NCI-H82 treated with DMSO at 0.1 percent for 48 hours (cell line): ENCODE data around the gene ARRDC2.
A peak's percentile ranks its signal among the peaks of the same experiment; 100 is the strongest.
"Not testable (repeated sequence)": the region's sequence is repeated elsewhere in the genome, so short reads cannot be mapped to it uniquely, and the experiment has no call there.

Experiments
- DNase-seq: peaks from one replicate; lab custom pipeline; 2025; ENCODE audit not compliant: unreplicated experiment; lab: John Stamatoyannopoulos, UW

ARRDC2 gene

DNA sequence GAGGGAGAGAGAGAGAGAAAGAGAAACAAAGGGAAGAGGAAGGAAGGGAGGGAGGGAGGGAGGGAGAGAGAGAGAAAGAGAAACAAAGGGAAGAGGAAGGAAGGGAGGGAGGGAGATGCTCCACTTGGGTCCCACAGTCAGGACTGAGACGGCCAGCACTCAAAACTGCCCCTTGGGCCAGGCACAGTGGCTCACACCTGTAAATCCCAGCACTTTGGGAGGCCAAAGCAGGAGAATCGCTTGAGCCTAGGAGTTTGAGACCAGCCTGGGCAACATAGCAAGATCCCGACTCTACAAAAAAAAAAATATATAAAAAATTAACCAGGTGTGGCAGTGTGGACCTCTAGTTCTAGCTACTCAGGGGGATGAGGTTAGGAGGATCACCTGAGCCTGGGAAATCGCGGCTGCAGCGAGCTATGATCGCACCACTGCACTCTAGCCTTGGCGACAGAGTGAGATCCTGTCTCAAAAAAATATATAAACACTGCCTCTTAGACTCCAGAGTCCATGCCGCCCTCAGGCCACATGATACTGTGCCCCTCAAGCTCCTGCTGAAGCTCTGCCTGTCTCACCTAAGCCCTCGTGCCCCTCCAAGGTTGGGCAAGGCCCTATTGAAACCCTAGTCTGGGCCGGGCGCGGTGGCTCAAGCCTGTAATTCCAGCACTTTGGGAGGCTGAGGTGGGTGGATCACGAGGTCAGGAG lies 8.4 kb downstream of the ARRDC2 start:
- DNase-seq, result no peak

DNA sequence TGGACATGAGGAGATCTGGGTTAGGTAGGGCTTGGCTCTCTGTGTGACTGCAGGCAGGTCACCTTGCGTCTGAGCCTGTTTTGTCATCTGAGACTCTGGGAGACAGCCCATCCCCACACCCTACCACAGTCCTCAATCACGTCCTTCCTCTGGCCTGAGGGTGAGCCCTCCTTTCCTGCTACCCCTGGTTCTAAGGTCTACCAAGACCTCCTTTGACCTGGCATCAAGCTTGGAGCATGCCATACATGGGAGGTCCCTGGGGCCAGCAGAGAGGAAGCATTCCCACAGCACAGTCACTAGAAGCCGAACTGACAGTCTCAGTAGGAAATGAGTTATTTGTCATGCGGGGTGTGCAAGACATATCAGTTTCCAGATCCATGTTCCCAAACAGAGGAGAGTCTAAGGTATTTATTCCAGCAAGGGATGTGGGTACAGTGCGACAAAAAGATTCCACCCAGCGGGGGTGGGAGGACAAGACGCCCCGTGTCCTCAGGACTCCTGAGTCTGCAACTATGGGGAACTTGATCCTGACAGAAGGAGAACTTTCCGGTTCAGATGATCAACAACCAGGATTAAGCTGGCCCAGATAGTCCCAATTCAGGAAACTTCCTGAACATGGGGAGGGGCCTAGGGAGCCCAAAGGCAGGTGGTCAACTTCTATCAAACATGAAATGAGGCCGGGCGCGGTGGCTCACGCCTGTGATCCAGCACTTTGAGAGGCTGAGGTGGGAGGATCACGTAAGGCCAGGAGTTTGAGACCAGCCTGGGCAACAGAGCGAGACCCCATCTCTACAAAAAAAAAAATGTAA lies 9.5 kb downstream of the ARRDC2 start:
- no peak for DNase-seq

- DNase-seq, result no peak
Measured at GRCh38 chr19:18020212-18021085, 12.5 kb downstream of the ARRDC2 start.

DNA sequence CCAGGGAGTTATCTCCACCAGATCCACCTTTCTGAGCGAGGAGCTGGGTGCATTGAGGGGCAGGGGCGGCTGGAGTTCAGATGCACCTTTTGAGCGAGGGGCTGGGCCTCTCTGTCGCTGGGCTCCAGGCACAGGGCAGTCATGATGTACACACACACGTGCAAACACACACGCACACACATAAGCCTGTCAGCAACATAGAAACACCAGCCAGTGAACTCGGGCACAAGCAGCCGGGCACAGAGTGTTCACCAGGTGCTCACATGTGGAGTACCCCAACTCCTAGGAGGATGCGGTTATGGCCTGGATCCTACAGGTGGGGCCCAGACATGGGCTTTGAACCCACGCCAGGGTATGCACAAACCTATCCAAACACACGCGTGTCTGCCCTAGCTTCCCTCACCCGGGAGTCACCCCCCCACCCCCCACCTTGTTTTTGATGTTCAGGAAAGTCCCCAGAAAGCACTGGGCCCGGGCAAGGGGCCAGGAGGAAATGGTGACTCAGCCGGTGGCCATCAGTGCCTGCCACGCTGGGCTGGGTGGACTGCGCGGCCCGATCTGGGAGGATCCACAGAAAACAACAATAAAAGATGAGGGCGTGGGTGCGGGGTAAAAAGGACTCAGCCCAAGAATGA lies 13.3 kb downstream of the ARRDC2 start:
- DNase-seq, result no peak

DNA sequence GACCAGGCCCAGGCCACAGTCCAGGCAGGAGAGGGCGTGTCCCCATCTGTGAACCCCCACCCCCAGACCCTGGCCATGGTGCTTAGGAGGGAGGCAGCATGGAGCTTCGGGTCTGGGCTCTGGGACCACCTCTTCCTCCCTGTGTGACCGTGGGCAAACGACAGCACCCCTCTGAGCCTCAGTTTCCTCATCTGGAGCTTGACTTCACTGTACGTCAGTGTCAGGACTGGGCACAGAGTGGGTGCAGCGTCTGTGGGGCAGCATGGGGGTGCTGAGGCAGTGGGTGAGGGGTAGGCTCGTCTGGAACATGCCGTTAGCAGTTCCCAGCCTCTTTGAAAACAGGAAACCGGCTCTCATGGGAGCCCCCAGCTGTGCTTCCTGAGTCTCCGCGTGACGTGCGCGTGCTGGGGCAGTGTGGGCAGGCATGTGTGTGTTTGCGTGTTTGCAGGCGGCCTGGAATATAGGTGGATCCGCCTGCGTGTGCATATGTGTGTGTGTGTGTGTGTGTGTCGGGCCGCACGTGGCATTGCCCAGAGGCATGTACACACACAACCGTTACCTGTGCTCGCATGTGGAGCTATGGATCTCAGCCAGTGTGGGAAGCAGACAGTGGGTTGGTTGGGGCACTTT lies 15.8 kb downstream of the ARRDC2 start:
- no peak for DNase-seq

DNA sequence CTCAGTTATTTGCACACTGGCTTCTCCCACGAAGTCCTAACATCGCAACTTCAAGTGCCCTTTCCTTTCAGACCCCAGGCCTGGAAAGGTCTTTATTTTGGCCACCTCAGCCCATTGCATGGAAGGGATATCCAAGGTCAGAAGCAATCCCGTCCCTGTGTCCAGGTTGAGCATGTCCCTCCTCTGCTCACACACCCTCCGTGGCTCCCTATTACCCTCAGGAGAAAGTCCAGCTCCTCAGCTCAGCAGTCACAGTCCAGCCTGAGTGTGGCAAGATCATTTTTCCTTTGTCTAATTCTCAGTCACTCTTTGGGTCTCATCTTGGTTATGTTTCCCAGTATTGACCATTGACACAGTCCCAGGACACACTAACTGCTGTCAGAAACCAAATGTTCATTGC lies 19.2 kb downstream of the ARRDC2 start:
- DNase-seq, result no peak

DNA sequence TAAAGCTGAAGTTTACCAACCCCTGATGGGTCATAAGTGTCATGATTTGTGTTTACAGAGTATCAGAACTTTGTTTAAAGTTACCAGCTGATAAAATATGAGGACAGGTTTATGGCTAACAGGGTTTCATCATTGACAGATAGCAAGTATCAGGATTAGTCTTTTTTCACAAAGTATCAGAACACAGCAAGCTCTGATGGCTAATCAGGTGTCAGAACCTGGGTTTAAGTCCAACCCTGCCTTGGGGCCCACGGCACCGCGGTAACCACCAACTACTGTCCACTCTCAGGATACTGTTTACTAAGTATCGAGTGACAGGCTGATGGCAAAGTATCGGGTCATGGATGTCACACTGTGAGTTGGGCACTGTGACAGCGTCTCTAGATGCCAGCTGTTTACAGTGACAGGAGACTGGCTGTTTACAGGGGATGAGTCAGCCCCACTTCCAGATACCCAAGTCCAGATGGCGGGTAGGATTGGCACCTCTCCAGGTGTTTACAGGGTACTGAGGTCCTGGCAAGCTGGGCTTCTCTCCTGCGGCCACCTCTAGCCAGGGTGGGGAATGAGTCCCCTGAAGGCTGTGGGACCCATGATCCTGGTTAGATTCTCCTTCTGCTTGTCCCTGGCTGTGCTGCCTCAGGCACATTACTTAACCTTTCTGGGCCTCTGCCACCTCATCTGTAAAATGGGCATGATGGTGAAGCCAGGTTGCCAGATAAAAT lies 21.8 kb downstream of the ARRDC2 start:
- no peak for DNase-seq

GRCh38 chr19:18031401-18031800 lies 23.4 kb downstream of the ARRDC2 start:
- DNase-seq, result not testable (repeated sequence)

GRCh38 chr19:18032102-18032501 lies 24.1 kb downstream of the ARRDC2 start:
- DNase-seq, result not testable (repeated sequence)

- no peak for DNase-seq
Measured at GRCh38 chr19:18041054-18041453, 33.1 kb downstream of the ARRDC2 start.

DNA sequence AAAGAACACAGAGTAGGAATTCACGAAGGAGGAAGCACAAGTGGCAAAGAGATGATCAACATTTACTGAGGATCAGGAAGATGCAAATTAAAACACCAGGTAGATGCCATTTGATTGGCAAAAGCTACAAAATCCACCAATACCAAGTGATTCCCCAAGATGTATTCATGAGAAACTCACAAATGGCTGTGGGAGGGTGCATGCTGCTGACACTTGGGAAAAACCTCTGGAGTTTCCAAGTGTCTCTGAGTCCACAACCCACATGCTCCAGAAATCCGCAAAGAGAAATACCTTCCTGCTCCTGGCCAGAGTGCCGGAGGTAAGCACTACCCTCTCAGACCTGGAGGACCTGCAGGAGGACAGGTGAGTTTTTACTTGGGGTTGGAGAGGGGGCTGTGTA lies 35.7 kb downstream of the ARRDC2 start:
- DNase-seq, result no peak

DNA sequence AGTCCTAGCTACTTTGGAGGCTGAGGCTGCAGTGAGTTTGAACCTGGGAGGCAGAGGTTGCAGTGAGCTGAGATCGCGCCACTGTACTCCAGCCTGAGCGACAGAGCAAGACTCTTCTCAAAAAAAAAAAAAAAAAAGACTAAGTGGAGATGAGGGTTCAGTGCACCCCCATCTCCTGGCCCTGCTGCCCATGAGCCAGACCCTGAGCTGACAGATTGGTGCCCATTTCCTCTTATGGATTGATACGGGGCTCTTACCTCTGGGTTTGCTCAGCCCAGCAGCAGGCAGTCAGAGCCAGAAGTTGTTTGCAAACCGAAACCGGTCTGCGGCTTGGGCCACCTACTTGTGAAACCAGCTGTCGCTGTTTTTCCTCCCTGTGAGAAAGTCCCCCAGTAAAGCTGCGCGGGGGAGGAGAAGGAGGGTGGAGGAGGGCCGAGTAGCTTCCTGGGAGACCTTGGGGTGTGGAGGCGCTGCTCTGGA lies 36.9 kb downstream of the ARRDC2 start:
- DNase-seq, result peak; percentile 92

DNA sequence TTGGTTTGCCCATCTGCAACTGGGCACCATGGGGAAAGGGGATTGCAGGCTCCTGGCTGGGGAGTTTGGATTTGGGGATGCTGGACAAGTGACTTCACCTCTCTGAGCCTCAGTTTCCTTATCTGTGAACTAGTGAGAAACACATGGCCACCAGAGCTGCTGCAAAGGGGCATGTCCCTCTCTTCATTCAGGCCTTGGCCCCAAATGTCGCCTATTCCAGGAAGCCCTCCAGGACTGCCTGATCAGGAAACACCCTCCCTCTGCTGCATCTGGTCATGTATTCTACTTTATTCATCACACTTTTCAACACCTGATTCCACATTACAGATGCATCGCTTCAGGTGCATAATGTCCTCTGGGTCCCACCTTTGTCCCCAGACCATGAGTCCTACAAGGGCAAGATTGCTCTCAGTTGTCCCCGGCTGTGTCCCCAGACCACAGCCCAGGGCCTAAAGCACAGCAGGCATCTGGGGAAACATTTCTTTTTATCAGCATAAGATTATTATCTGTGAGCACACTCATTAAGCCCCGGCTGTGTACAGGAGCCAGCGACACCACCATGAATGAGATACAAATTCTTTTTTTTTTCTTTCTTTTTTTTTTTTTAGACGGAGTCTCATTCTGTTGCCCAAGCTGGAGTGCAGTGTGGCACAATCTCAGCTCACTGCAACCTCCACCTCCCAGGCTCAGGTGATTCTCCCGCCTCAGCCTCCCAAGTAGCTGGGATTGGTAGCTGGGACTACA lies 37.5 kb downstream of the ARRDC2 start:
- no peak for DNase-seq

GRCh38 chr19:18046059-18046718 lies 38.2 kb downstream of the ARRDC2 start:
- peak; percentile 37 for DNase-seq

DNA sequence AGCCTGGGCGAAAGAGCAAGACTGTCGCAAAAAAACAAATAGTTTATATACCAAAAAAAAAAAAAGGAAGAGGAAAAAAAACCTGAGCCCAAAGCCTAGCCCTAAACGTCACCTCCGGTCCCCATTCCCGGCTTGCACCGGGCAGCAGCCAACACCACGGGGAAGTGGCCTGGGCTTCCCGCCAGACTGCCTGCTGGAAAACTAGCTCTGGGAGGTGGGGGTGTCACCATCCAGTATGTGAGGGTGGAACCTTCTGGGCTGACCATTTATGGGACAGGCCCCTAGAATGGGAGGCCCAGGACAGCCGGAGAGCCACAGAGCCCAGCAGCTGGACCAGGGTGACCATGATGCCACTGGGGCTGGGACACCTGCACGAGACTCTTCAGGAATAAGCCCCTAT lies 41.4 kb downstream of the ARRDC2 start:
- no peak for DNase-seq

DNA sequence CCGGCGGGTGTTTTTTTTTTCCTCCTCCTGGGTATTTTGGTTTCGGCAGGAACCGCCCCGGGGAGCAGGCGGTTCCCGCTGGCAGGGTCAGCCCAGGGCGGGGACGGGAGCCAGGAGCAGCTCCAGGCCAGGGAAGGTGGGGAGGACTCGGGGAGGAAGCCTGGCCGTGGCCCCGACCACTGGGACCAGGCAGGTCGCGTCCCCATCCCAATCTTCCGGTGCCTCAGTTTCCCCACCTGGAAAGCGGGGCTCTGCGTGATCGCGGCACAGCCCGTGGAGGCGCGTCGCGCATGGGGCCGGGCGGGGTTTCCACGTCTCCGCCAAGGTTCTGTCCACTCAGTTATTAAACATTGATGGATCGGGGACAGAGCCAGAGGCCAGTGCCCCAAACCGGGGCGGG lies 43.9 kb downstream of the ARRDC2 start:
- DNase-seq, result no peak

DNA sequence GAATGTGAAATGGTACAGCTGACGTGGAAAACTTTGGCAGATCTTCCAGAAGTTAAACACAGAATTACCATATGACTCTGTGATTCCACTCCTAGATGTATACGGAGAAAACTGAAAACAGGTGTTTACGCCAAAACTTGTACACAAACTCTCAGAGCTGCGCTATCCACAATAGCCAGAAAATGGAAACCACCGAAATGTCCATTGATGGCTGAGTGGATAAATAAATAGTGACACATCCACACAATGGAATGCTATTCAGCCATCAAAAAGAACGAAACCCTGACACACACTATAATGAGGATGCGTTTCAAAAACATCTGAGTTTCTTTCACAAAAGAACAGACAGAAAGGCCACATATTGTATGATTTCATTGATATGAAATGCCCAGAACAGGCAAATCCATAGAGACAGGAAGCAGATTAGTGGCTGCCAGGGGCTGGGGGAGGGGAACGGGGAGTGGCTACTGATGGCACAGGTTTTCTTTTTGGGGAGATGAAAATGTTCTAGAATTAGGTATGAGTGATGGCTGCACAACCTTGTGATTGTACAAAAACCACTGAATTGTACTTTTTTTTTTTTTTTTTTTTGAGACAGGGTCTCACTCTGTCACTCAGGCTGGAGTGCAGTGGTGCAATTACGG lies 45.7 kb downstream of the ARRDC2 start:
- no peak for DNase-seq

DNA sequence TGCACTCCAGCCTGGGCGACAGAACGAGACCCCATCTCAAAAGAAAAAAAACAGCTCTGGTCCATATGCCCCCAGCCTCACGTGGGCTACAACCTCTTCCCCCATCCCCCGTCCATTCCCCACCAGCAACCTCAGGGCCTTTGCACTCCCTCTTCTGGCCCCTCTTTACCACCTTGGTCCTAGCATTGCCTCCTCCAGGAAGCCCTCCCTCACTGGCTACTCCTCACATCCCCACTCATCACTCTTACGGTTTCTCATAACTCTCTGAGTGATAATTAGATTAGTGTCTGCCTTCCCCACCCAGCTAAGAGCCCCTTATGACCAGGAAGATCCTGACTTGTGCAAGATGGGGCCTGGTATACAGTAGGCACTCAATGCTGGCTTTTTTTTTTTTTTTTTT lies 48.0 kb downstream of the ARRDC2 start:
- DNase-seq, result no peak
